CD8-positive, alpha-beta memory T cell (primary cell): ENCODE results near the gene XRCC2. TPM values are rescaled to one million over a fixed set of nuclear protein-coding genes. Genes with fewer than 3 reads are reported as not detected.

Source experiments
- CTCF ChIA-PET: fragments of 350-600 bp; sonication (Branson Sonifier 250); formaldehyde crosslinking; loops from one replicate; lab custom pipeline; 2021; ENCODE audit warnings: antibody characterized with exemption; lab: Charles Lee
- POLR2A ChIA-PET: fragments of 350-600 bp; sonication (Branson Sonifier 250); formaldehyde crosslinking; loops from one replicate; lab custom pipeline; 2021; ENCODE audit warnings: antibody characterized with exemption; lab: Charles Lee
- DNase-seq, 5 donors: peaks; one replicate each; pipeline versions ENCODE4 v3.0.0 to v3.0.0-alpha.2; 2020 to 2022; ENCODE audit warnings: mixed read lengths in 1 of 5
- H3K27ac ChIP-seq: one replicate; pipeline ENCODE4 v1.7.0; 2013; ENCODE audit warnings: low read depth, mild to moderate bottlenecking, low read length, moderate library complexity
- H3K27me3 ChIP-seq: 2 replicates; pipeline ENCODE4 v1.7.0; 2013; ENCODE audit warnings: low read length, mild to moderate bottlenecking; ENCODE audit not compliant: insufficient read depth, poor library complexity, severe bottlenecking
- H3K36me3 ChIP-seq: 2 replicates; pipeline ENCODE4 v1.7.0; 2013; ENCODE audit warnings: mild to moderate bottlenecking, low read length, moderate library complexity; ENCODE audit not compliant: insufficient read depth
- H3K4me1 ChIP-seq: 2 replicates; pipeline ENCODE4 v1.7.0; 2013; ENCODE audit warnings: mild to moderate bottlenecking, low read length, moderate library complexity; ENCODE audit not compliant: insufficient read depth
- H3K4me3 ChIP-seq: 2 replicates; pipeline ENCODE4 v1.7.0; 2013; ENCODE audit warnings: mild to moderate bottlenecking, low read length
- H3K9me3 ChIP-seq: 2 replicates; pipeline ENCODE4 v1.7.0; 2013; ENCODE audit warnings: mild to moderate bottlenecking, low read length
- H3K27ac Mint-ChIP-seq, 8 donors: one replicate each; pipeline ENCODE4 v1.8.0; 2020 to 2021; ENCODE audit warnings: mixed read lengths in 8 of 8, mild to moderate bottlenecking in 6 of 8, inconsistent platforms in 3 of 8, moderate library complexity in 3 of 8
- H3K27me3 Mint-ChIP-seq, 2 donors: one replicate each; pipeline ENCODE4 v1.8.0; 2020 to 2021; ENCODE audit warnings: mixed read lengths in 2 of 2, mild to moderate bottlenecking in 1 of 2, moderate library complexity in 1 of 2
- H3K36me3 Mint-ChIP-seq, 3 donors: one replicate each; pipeline ENCODE4 v1.8.0; 2020 to 2021; ENCODE audit warnings: mixed read lengths in 3 of 3, inconsistent platforms in 1 of 3, mild to moderate bottlenecking in 1 of 3
- H3K4me1 Mint-ChIP-seq, 3 donors: one replicate each; pipeline ENCODE4 v1.8.0; 2020 to 2021; ENCODE audit warnings: mixed read lengths in 3 of 3, inconsistent platforms in 1 of 3, mild to moderate bottlenecking in 1 of 3
- H3K4me3 Mint-ChIP-seq, 7 donors: one replicate each; pipeline ENCODE4 v1.8.0; 2020 to 2021; ENCODE audit warnings: mixed read lengths in 7 of 7, mild to moderate bottlenecking in 6 of 7, moderate library complexity in 4 of 7, inconsistent platforms in 2 of 7
- H3K9me3 Mint-ChIP-seq, 5 donors: one replicate each; pipeline ENCODE4 v1.8.0; 2020 to 2022; ENCODE audit warnings: mixed read lengths in 5 of 5, mild to moderate bottlenecking in 3 of 5, moderate library complexity in 2 of 5, inconsistent platforms in 1 of 5
- polyA plus RNA-seq: library from polyadenylated mRNA; unstranded; fragments of 300-500 nt; fragmentation: Illumina TruSeq; gene quantifications from one replicate; pipeline ENCODE4 v1.2.3, GENCODE V29; 2021
- total RNA-seq, 2 experiments: library from RNA; stranded (reverse); gene quantifications; one replicate each; pipeline ENCODE4 v1.2.3, GENCODE V29; 2021

XRCC2 gene
- total and polyA plus RNA-seq, 3 experiments from 2014 or later: 0.26 to 15.8 (median 14.8) TPM

GRCh38 chr7:152672626-152673025 is 3.3 kb downstream of the XRCC2 start:
- Mint-ChIP-seq H3K4me3 (no peak overlapping the region), H3K27me3 (no peaks in the 10 kb centered on the region), H3K4me1 (peaks cover 12 to 17% (median 17%) of the 10 kb centered on the region in 3 donors), H3K9me3 (no peaks in the 10 kb centered on the region), H3K36me3 (peaks cover 0 to 1% (median 0%) of the 10 kb centered on the region in 3 donors), H3K27ac (no peak overlapping the region)
- H3K27me3 ChIP-seq: no peaks in the 10 kb centered on the region
- H3K27ac ChIP-seq: no peak overlapping the region
- no peaks in the 10 kb centered on the region for H3K36me3 ChIP-seq
- no peaks in the 10 kb centered on the region for H3K9me3 ChIP-seq
- ChIA-PET CTCF (no interaction called here), POLR2A (no interaction called here)
- peaks cover 8% of the 10 kb centered on the region for H3K4me1 ChIP-seq
- no peak overlapping the region for H3K4me3 ChIP-seq
- DNase-seq: no peak

DNA sequence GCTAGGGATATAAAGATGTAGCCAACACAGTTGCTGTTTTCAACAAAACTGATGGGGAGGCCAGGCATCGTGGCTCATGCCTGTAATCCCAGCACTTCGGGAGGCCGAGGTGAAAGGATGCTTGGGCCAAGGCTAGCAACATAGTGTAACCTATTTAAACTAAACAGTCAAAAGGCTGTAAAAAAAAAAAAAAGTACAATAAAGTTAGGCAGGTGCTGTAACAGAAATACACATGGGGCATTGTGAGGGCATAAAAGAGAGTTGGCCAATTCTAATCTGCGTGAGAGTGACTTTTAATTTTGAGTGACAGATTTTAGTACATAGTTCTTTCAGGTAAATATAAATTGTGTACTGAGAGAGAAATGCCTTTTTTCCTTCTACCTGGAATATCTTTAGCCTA is 6.2 kb downstream of the XRCC2 start:
- CTCF ChIA-PET: no interaction called here

GRCh38 chr7:152668975-152669374 is 7.0 kb downstream of the XRCC2 start:
- H3K27ac ChIP-seq: no peak overlapping the region
- no peaks in the 10 kb centered on the region for H3K27me3 ChIP-seq
- peaks cover 0 to 6% (median 3%) of the 10 kb centered on the region in 3 donors for H3K4me1 Mint-ChIP-seq
- H3K4me3 Mint-ChIP-seq: no peak overlapping the region
- no peak overlapping the region for H3K27ac Mint-ChIP-seq
- no peaks in the 10 kb centered on the region for H3K4me1 ChIP-seq
- H3K9me3 ChIP-seq: no peaks in the 10 kb centered on the region
- H3K36me3 Mint-ChIP-seq: no peaks in the 10 kb centered on the region
- POLR2A ChIA-PET: no interaction called here
- CTCF ChIA-PET: no interaction called here
- H3K4me3 ChIP-seq: no peak overlapping the region
- no peaks in the 10 kb centered on the region for H3K27me3 Mint-ChIP-seq
- no peaks in the 10 kb centered on the region for H3K9me3 Mint-ChIP-seq
- H3K36me3 ChIP-seq: no peaks in the 10 kb centered on the region
- no peak for DNase-seq

More for the DNA sequence above, 6.2 kb downstream of the XRCC2 start:
- Histone ChIP-seq H3K4me3 (no peak overlapping the region), H3K4me1 (no peaks in the 10 kb centered on the region), H3K27ac (no peak overlapping the region), H3K27me3 (no peaks in the 10 kb centered on the region), H3K9me3 (no peaks in the 10 kb centered on the region), H3K36me3 (no peaks in the 10 kb centered on the region)
- Mint-ChIP-seq H3K4me3 (no peak overlapping the region), H3K27ac (peak overlapping the region in 1 of 8 donors; percentile 38), H3K27me3 (no peaks in the 10 kb centered on the region), H3K9me3 (no peaks in the 10 kb centered on the region), H3K4me1 (peaks cover 0 to 6% (median 3%) of the 10 kb centered on the region in 3 donors), H3K36me3 (no peaks in the 10 kb centered on the region)
- POLR2A ChIA-PET: no interaction called here
- DNase-seq: no peak

DNA sequence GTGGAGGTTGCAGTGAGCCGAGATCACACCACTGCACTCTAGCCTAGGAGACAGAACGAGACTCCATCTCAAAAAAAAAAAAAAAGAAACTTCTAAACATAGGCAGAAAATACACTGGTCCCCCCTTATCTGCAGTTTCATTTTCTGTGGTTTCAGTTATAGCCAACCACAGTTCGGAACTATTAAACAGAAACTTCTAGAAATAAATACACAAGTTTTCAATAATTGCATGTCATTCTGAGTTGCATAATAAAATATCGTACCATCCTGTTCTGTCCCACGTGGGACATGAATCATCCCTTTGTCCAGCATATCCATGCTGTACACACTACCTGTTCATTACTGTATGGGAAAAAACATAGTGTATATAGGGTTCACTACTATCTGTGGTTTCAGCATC is 8.0 kb downstream of the XRCC2 start:
- Histone ChIP-seq H3K27ac (no peak overlapping the region), H3K27me3 (no peaks in the 10 kb centered on the region), H3K9me3 (no peaks in the 10 kb centered on the region), H3K36me3 (no peaks in the 10 kb centered on the region), H3K4me3 (no peak overlapping the region), H3K4me1 (no peaks in the 10 kb centered on the region)
- Mint-ChIP-seq H3K36me3 (no peaks in the 10 kb centered on the region), H3K27ac (no peak overlapping the region), H3K4me1 (peaks cover 0 to 6% (median 3%) of the 10 kb centered on the region in 3 donors), H3K9me3 (no peaks in the 10 kb centered on the region), H3K4me3 (no peak overlapping the region), H3K27me3 (no peaks in the 10 kb centered on the region)
- POLR2A ChIA-PET: no interaction called here
- DNase-seq: no peak
- CTCF ChIA-PET: no interaction called here

GRCh38 chr7:152666078-152666477 is 9.9 kb downstream of the XRCC2 start:
- Histone ChIP-seq H3K36me3 (no peaks in the 10 kb centered on the region), H3K27ac (no peak overlapping the region), H3K27me3 (no peaks in the 10 kb centered on the region), H3K4me1 (no peaks in the 10 kb centered on the region), H3K9me3 (no peaks in the 10 kb centered on the region), H3K4me3 (no peak overlapping the region)
- Mint-ChIP-seq H3K4me3 (no peak overlapping the region), H3K27ac (no peak overlapping the region), H3K9me3 (no peaks in the 10 kb centered on the region), H3K36me3 (peaks cover 0 to 1% (median 0%) of the 10 kb centered on the region in 3 donors), H3K27me3 (no peaks in the 10 kb centered on the region), H3K4me1 (peaks cover 0 to 6% (median 3%) of the 10 kb centered on the region in 3 donors)
- DNase-seq: no peak
- CTCF ChIA-PET: interaction anchor here (0.7 kb wide), 1 partner anchor 9 kb away, joined by 3 read pairs; no protein-coding TSS in a partner anchor
- POLR2A ChIA-PET: no interaction called here

GRCh38 chr7:152664636-152665035 is 11.3 kb downstream of the XRCC2 start:
- no peaks in the 10 kb centered on the region for H3K9me3 Mint-ChIP-seq
- H3K36me3 Mint-ChIP-seq: peaks cover 0 to 1% (median 0%) of the 10 kb centered on the region in 3 donors
- no peaks in the 10 kb centered on the region for H3K27me3 ChIP-seq
- H3K27ac ChIP-seq: no peak overlapping the region
- peaks cover 0 to 6% (median 3%) of the 10 kb centered on the region in 3 donors for H3K4me1 Mint-ChIP-seq
- ChIA-PET POLR2A (no interaction called here), CTCF (no interaction called here)
- H3K27me3 Mint-ChIP-seq: no peaks in the 10 kb centered on the region
- H3K36me3 ChIP-seq: no peaks in the 10 kb centered on the region
- H3K27ac Mint-ChIP-seq: no peak overlapping the region
- no peak for DNase-seq
- no peaks in the 10 kb centered on the region for H3K9me3 ChIP-seq
- no peak overlapping the region for H3K4me3 ChIP-seq
- H3K4me1 ChIP-seq: no peaks in the 10 kb centered on the region
- H3K4me3 Mint-ChIP-seq: no peak overlapping the region

DNA sequence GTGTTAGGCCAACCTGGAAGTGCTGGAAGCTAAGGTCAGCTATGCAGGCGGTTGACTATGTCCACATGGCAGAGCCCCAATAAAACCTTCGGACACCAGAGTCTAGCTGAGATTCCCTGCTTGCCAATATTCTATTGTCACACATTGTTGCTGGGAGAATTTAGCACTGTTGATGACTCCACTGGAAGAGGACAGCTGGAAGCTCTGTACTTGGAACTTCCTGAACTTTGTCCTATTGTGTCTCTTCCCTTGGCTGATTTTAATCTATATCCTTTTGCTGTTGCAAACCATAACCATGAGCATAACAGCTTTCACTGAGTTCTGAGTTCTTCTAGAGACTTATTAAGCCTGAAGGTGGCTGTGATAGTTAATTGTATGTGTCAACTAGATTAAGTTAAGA is 12.0 kb downstream of the XRCC2 start:
- H3K27ac Mint-ChIP-seq: no peak overlapping the region
- no peak for DNase-seq
- no peak overlapping the region for H3K4me3 Mint-ChIP-seq
- CTCF ChIA-PET: interaction anchor here (0.5 kb wide), 1 partner anchor 14 kb away, joined by 3 read pairs; no protein-coding TSS in a partner anchor
- H3K36me3 Mint-ChIP-seq: peaks cover 0 to 1% (median 0%) of the 10 kb centered on the region in 3 donors
- no peaks in the 10 kb centered on the region for H3K9me3 Mint-ChIP-seq
- H3K27ac ChIP-seq: no peak overlapping the region
- no peaks in the 10 kb centered on the region for H3K9me3 ChIP-seq
- no peaks in the 10 kb centered on the region for H3K27me3 Mint-ChIP-seq
- H3K4me3 ChIP-seq: no peak overlapping the region
- POLR2A ChIA-PET: no interaction called here
- H3K27me3 ChIP-seq: no peaks in the 10 kb centered on the region
- no peaks in the 10 kb centered on the region for H3K4me1 ChIP-seq
- H3K4me1 Mint-ChIP-seq: peaks cover 0 to 6% (median 3%) of the 10 kb centered on the region in 3 donors
- no peaks in the 10 kb centered on the region for H3K36me3 ChIP-seq

- no peak overlapping the region for H3K27ac Mint-ChIP-seq
- peaks cover 0 to 4% (median 3%) of the 10 kb centered on the region in 3 donors for H3K4me1 Mint-ChIP-seq
- Histone ChIP-seq H3K27me3 (no peaks in the 10 kb centered on the region), H3K4me1 (no peaks in the 10 kb centered on the region), H3K36me3 (no peaks in the 10 kb centered on the region), H3K4me3 (no peak overlapping the region), H3K27ac (no peak overlapping the region), H3K9me3 (no peaks in the 10 kb centered on the region)
- DNase-seq: no peak
- CTCF ChIA-PET: no interaction called here
- peaks cover 0 to 1% (median 0%) of the 10 kb centered on the region in 3 donors for H3K36me3 Mint-ChIP-seq
- H3K27me3 Mint-ChIP-seq: no peaks in the 10 kb centered on the region
- POLR2A ChIA-PET: no interaction called here
- no peaks in the 10 kb centered on the region for H3K9me3 Mint-ChIP-seq
- H3K4me3 Mint-ChIP-seq: no peak overlapping the region
These were observed 12.7 kb downstream of the XRCC2 start for GRCh38 chr7:152663148-152663740.
